ENCODE measurements around the gene BCL2L14.

Gene BCL2L14

GRCh38 chr12:12070674-12071656, at the start of gene BCL2L14:
TSS of gene BCL2L14 (plus strand) at chr12:12070939. CDS start at chr12:12079306, 8,367 bp downstream.
- no peak for DNase-seq

GRCh38 chr12:12022306-12022936, 48.3 kb upstream of the BCL2L14 start:
- no peak for DNase-seq

- DNase-seq: no peak
Observed at GRCh38 chr12:12023456-12023855, 47.3 kb upstream of the BCL2L14 start.

GRCh38 chr12:12024911-12025682, 45.6 kb upstream of the BCL2L14 start:
- DNase-seq: no peak

- DNase-seq: no peak
Observed at GRCh38 chr12:12025799-12026386, 44.8 kb upstream of the BCL2L14 start.

GRCh38 chr12:12028668-12029402, 41.9 kb upstream of the BCL2L14 start:
- no peak for DNase-seq

- no peak for DNase-seq
Observed at GRCh38 chr12:12029653-12030052, 41.1 kb upstream of the BCL2L14 start.

GRCh38 chr12:12032260-12032791, 38.4 kb upstream of the BCL2L14 start:
- DNase-seq: no peak

- DNase-seq: no peak
Observed at GRCh38 chr12:12032851-12033797, 37.6 kb upstream of the BCL2L14 start.

GRCh38 chr12:12033824-12034223, 36.9 kb upstream of the BCL2L14 start:
- no peak for DNase-seq

- no peak for DNase-seq
Observed at GRCh38 chr12:12034344-12034743, 36.4 kb upstream of the BCL2L14 start.

- no peak for DNase-seq
Observed at GRCh38 chr12:12035229-12035628, 35.5 kb upstream of the BCL2L14 start.

- no peak for DNase-seq
Observed at GRCh38 chr12:12036901-12037300, 33.8 kb upstream of the BCL2L14 start.

GRCh38 chr12:12039897-12040296, 30.8 kb upstream of the BCL2L14 start:
- DNase-seq: no peak

- no peak for DNase-seq
Observed at GRCh38 chr12:12046401-12046800, 24.3 kb upstream of the BCL2L14 start.

GRCh38 chr12:12047682-12048081, 23.1 kb upstream of the BCL2L14 start:
- DNase-seq: no peak

- DNase-seq: no peak
Observed at GRCh38 chr12:12048266-12048665, 22.5 kb upstream of the BCL2L14 start.

- no peak for DNase-seq
Observed at GRCh38 chr12:12048714-12049113, 22.0 kb upstream of the BCL2L14 start.

- no peak for DNase-seq
Observed at GRCh38 chr12:12051668-12052067, 19.1 kb upstream of the BCL2L14 start.

GRCh38 chr12:12054993-12055392, 15.7 kb upstream of the BCL2L14 start:
- DNase-seq: no peak

GRCh38 chr12:12056951-12057350, 13.8 kb upstream of the BCL2L14 start:
- DNase-seq: no peak

Measured in NK-92 treated with Interleukin-12 subunit alpha and Interleukin-12 subunit beta, amount 100 ng/mL, for 24 hours (cell line).